HepG2 (cell line): ENCODE measurements around the gene INF2. TPM values are rescaled to one million over a fixed set of nuclear protein-coding genes. Genes with fewer than 3 reads are reported as not detected.

Source experiments
- CENPT ChIP-seq: sonication (generic); formaldehyde crosslinking; IDR thresholded peaks from 2 replicates; pipeline ENCODE4 v1.8.0; 2022; ENCODE audit warnings: low read depth, mild to moderate bottlenecking, moderate library complexity, missing genetic modification reagents
- FOXO1 ChIP-seq: sonication (generic); formaldehyde crosslinking; IDR thresholded peaks from 2 replicates; pipeline ENCODE4 v1.4.0; 2020; ENCODE audit warnings: missing genetic modification reagents
- GATAD1 ChIP-seq: IDR thresholded peaks from 2 replicates; pipeline ENCODE4 v1.6.1; 2016; ENCODE audit warnings: missing genetic modification reagents, missing compliant biosample characterization
- HIVEP1 ChIP-seq: sonication (generic); formaldehyde crosslinking; IDR thresholded peaks from 2 replicates; pipeline ENCODE4 v1.4.0; 2020; ENCODE audit warnings: mild to moderate bottlenecking, missing genetic modification reagents
- HOXA9 ChIP-seq: sonication (generic); formaldehyde crosslinking; IDR thresholded peaks from 2 replicates; pipeline ENCODE4 v1.8.1; 2022; ENCODE audit warnings: missing genetic modification reagents, mild to moderate bottlenecking, moderate library complexity, borderline replicate concordance
- PATZ1 ChIP-seq: sonication (generic); formaldehyde crosslinking; IDR thresholded peaks from 2 replicates; pipeline ENCODE4 v1.4.0; 2020; ENCODE audit warnings: missing genetic modification reagents
- ZBTB38 ChIP-seq: sonication (generic); formaldehyde crosslinking; IDR thresholded peaks from 2 replicates; pipeline ENCODE4 v1.5.1; 2020; ENCODE audit warnings: mild to moderate bottlenecking, missing genetic modification reagents
- ZBTB7B ChIP-seq: sonication (generic); formaldehyde crosslinking; IDR thresholded peaks from 2 replicates; pipeline ENCODE4 v1.4.0; 2020; ENCODE audit warnings: missing genetic modification reagents
- ZNF263 ChIP-seq: sonication (generic); formaldehyde crosslinking; IDR thresholded peaks from 2 replicates; pipeline ENCODE4 v1.4.0; 2020; ENCODE audit warnings: missing genetic modification reagents
- ZNF264 ChIP-seq: sonication (generic); formaldehyde crosslinking; IDR thresholded peaks from 2 replicates; pipeline ENCODE4 v1.4.0; 2020; ENCODE audit warnings: missing genetic modification reagents
- ZNF556 ChIP-seq: sonication (generic); formaldehyde crosslinking; IDR thresholded peaks from 2 replicates; pipeline ENCODE4 v1.4.0; 2020; ENCODE audit warnings: mild to moderate bottlenecking, missing genetic modification reagents, borderline replicate concordance
- ZSCAN29 ChIP-seq: sonication (generic); formaldehyde crosslinking; conservative IDR thresholded peaks from 2 replicates; pipeline ENCODE4 v1.4.0; 2020; ENCODE audit warnings: mild to moderate bottlenecking, missing genetic modification reagents
- polyA plus RNA-seq, 8 experiments: library from polyadenylated mRNA; depleted of rRNA in 3 of 8; stranded (reverse) in 7 of 8; unstranded in 1 of 8; fragments of >200 nt; fragmentation: Illumina TruSeq in 4 of 8; extraction: Trizol in 4 of 8; gene quantifications; 2 replicates each; pipeline versions ENCODE4 v1.2.1 to v1.2.3, GENCODE V29; 2011 to 2016; ENCODE audit warnings: low read depth in 4 of 8, missing spikeins in 1 of 8, mixed read lengths in 1 of 8; ENCODE audit not compliant: insufficient read depth in 1 of 8
- total RNA-seq, 5 experiments: library from RNA; depleted of rRNA; stranded (reverse); fragments of >200 nt; fragmentation: Illumina TruSeq; extraction: Trizol; gene quantifications; 2 replicates each; pipeline ENCODE4 v1.2.3, GENCODE V29; 2016; ENCODE audit warnings: low read depth in 1 of 5
- TF ChIP-seq, protein P1 (sequence below): sonication (generic); formaldehyde crosslinking; IDR thresholded peaks from 2 replicates; pipeline ENCODE4 v1.5.1; 2020; ENCODE audit warnings: mild to moderate bottlenecking, missing genetic modification reagents, moderate library complexity
- TF ChIP-seq, protein P2 (sequence below): sonication (generic); formaldehyde crosslinking; IDR thresholded peaks from 2 replicates; pipeline ENCODE4 v1.4.0; 2020; ENCODE audit warnings: missing genetic modification reagents

Gene INF2
- total and polyA plus RNA-seq, 2 of the 13 experiments (the other 11 are each of a cell fraction or from before 2014, with no cell fraction given), result 16.4 to 26.4 TPM

- TF ChIP-seq CENPT, result no peak; the same call in 1 of the 2 replicates
- peak; percentile 33; the same call in 1 of the 2 replicates for TF ChIP-seq ZNF263
- peak; percentile 55 for TF ChIP-seq HIVEP1 (CRISPR knock-in tag)
- TF ChIP-seq PATZ1, result peak; percentile 78
- peak; percentile 57; the same call in 1 of the 2 replicates for TF ChIP-seq GATAD1 (CRISPR knock-in tag)
- 0 out of 2 replicates have a peak, but pooled peaks have one; percentile 15 for TF ChIP-seq ZSCAN29
- no peak for TF ChIP-seq ZBTB38
- TF ChIP-seq ZNF556 (CRISPR knock-in tag), result peak; percentile 89; the same call in 1 of the 2 replicates
- TF ChIP-seq, protein P1, sequence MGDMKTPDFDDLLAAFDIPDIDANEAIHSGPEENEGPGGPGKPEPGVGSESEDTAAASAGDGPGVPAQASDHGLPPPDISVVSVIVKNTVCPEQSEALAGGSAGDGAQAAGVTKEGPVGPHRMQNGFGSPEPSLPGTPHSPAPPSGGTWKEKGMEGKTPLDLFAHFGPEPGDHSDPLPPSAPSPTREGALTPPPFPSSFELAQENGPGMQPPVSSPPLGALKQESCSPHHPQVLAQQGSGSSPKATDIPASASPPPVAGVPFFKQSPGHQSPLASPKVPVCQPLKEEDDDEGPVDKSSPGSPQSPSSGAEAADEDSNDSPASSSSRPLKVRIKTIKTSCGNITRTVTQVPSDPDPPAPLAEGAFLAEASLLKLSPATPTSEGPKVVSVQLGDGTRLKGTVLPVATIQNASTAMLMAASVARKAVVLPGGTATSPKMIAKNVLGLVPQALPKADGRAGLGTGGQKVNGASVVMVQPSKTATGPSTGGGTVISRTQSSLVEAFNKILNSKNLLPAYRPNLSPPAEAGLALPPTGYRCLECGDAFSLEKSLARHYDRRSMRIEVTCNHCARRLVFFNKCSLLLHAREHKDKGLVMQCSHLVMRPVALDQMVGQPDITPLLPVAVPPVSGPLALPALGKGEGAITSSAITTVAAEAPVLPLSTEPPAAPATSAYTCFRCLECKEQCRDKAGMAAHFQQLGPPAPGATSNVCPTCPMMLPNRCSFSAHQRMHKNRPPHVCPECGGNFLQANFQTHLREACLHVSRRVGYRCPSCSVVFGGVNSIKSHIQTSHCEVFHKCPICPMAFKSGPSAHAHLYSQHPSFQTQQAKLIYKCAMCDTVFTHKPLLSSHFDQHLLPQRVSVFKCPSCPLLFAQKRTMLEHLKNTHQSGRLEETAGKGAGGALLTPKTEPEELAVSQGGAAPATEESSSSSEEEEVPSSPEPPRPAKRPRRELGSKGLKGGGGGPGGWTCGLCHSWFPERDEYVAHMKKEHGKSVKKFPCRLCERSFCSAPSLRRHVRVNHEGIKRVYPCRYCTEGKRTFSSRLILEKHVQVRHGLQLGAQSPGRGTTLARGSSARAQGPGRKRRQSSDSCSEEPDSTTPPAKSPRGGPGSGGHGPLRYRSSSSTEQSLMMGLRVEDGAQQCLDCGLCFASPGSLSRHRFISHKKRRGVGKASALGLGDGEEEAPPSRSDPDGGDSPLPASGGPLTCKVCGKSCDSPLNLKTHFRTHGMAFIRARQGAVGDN (CRISPR knock-in tag), result peak; percentile 92
- TF ChIP-seq, protein P2, sequence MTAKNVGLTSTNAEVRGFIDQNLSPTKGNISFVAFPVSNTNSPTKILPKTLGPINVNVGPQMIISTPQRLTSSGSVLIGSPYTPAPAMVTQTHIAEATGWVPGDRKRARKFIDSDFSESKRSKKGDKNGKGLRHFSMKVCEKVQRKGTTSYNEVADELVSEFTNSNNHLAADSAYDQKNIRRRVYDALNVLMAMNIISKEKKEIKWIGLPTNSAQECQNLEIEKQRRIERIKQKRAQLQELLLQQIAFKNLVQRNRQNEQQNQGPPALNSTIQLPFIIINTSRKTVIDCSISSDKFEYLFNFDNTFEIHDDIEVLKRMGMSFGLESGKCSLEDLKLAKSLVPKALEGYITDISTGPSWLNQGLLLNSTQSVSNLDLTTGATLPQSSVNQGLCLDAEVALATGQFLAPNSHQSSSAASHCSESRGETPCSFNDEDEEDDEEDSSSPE (CRISPR knock-in tag), result 0 out of 2 replicates have a peak, but pooled peaks have one; percentile 27
- TF ChIP-seq ZBTB7B, result peak; percentile 75
- peak; percentile 52; the same call in 1 of the 2 replicates for TF ChIP-seq FOXO1 (CRISPR knock-in tag)
- TF ChIP-seq HOXA9, result 0 out of 2 replicates have a peak, but pooled peaks have one; percentile 58
- peak; percentile 99 for TF ChIP-seq ZNF264 (CRISPR knock-in tag)
These were observed 1.6 kb upstream of the INF2 start (continued) for GRCh38 chr14:104687601-104688504.
